GM19455 (cell line): ENCODE data around the gene EFNA2.

Experiments
- ATAC-seq: cut with Tn5 transposase; IDR thresholded peaks from one replicate; pipeline ENCODE4 v1.9.1; 2021; ENCODE audit not compliant: unreplicated experiment

EFNA2 gene

GRCh38 chr19:1259876-1260748 lies 25.6 kb upstream of the EFNA2 start:
- ATAC-seq = peak; percentile 6

GRCh38 chr19:1260749-1261537 lies 24.7 kb upstream of the EFNA2 start:
- ATAC-seq = peak; percentile 50

GRCh38 chr19:1261538-1261797 lies 24.2 kb upstream of the EFNA2 start:
- ATAC-seq = no peak

DNA sequence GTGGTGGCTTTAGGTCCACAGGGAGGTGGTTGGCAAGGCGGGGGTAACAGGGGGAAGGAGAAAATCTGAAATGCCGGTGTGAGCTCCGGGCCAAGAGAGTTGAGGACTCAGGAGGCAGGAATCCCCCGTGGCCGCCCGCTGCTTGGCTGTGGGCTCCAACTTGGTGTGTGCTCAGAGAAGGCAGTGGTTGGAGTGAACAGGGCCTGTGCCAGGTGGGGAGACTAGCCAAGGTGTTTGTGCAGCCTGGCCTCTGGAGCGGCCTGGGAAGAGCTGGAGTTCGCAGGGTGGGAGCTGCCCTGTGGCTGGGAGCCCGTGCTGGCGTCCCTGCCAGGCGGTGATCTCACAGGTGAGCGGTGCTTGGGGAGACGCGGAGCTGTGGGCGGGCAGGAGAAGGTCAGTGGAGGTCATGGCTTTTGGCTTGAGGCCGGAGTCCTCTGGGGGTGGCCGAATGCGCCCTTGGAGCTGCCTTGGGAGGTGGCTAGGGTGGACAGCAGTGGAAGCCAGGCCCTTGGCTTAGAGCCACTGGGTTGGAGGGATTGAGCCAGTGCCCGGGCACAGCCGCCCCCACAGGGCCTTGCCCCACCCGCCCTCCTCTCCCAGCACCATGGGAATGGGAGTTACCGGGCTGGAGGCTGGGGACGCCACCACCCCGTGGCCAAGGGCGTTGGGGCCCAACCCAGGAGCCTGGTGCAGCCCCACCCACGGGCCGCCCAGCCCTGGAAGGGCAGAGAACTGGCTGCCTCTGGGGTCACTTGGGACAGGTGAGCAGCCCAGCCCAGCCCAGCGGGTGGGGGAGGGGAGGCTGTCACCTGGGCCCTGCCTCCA lies 23.7 kb upstream of the EFNA2 start:
- no peak for ATAC-seq

DNA sequence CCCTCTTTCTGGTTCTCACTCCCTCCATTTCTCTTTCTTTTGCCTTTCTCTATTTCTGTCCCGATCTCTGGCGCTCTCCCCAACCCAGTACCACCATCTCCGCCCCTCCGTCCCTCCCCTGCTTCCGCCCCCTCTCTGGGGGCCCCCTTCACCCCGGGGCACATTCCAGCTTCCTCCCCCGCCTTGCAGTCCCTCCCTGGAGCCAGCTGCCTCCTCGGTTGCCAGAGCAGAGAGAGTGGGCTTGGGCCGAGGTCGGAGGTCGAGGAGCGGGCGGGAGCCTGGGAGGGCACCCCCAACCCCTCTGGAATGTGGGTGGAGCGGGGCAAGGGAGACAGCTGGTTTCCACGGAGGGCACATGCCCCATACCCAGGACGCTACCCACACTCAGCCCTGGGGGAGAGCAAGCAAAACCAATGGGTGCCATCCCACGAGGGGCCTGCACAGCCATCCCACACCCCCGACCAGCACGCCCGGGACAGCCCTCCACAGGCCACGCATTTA lies 23.0 kb upstream of the EFNA2 start:
- ATAC-seq = no peak

DNA sequence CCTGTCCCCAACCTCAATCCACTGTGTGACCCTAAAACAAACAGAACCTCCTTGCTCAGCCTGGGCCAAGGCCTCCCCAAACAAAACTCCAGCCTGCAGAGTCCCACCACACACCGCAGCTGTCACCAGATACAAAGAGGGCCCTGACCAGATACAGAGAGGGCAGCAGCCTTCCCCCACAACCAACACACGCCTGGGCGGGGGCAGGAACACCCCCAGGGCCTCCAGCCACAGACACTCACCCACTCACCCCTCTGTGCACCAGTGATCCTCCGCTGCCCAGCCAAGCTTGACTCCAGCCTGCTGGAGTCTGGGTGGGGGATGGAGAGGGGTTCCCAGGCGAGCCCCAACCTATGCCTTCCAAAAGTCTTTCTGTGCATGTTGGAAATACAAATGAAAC lies 22.5 kb upstream of the EFNA2 start:
- ATAC-seq = no peak

DNA sequence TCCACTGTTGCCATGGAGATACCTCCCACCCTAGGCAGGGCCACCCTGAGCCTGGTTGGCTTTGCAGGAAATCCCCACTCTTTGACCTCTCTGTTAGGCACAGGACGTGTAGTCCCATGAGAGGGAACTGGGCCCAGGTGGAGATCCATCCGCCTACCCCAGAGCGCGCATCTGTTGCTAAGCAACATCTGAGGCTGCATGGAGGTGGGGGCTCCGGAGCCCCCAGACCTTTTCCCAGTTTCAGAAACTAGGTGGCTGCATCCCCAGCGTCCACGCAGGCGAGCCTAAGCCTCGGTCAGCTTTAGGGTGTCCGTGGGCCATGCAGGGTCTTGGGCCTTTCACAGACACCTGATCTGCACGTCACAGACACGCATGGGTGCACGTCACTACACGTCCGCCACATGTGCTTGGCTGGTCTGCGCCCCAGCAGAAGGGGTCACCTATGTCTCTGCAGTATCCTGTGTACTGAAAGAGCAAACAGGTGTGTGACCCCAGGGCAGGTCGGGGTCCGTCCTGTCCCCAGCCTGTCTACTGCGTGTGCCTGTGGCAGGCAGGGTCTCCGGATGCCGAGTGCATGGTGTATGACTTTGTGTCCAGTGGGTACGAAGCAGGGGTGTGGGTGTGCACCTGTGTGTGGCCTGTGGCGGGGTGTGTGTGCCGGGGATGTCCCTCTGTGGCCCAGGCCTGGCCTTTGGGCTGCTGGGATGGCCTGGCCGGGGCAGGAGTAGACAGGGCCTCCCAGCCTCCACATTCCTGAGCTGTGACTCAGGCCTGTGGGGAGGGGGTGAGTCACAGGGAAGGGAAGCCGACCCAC lies 20.7 kb upstream of the EFNA2 start:
- ATAC-seq = no peak

GRCh38 chr19:1265615-1266128 lies 20.0 kb upstream of the EFNA2 start:
- ATAC-seq = no peak

- peak; percentile 31 for ATAC-seq
Observed at GRCh38 chr19:1266129-1266915, 19.4 kb upstream of the EFNA2 start.

GRCh38 chr19:1266916-1267476 lies 18.7 kb upstream of the EFNA2 start:
- ATAC-seq = peak; percentile 23

- ATAC-seq = no peak
Observed at GRCh38 chr19:1267477-1268225, 18.0 kb upstream of the EFNA2 start.

DNA sequence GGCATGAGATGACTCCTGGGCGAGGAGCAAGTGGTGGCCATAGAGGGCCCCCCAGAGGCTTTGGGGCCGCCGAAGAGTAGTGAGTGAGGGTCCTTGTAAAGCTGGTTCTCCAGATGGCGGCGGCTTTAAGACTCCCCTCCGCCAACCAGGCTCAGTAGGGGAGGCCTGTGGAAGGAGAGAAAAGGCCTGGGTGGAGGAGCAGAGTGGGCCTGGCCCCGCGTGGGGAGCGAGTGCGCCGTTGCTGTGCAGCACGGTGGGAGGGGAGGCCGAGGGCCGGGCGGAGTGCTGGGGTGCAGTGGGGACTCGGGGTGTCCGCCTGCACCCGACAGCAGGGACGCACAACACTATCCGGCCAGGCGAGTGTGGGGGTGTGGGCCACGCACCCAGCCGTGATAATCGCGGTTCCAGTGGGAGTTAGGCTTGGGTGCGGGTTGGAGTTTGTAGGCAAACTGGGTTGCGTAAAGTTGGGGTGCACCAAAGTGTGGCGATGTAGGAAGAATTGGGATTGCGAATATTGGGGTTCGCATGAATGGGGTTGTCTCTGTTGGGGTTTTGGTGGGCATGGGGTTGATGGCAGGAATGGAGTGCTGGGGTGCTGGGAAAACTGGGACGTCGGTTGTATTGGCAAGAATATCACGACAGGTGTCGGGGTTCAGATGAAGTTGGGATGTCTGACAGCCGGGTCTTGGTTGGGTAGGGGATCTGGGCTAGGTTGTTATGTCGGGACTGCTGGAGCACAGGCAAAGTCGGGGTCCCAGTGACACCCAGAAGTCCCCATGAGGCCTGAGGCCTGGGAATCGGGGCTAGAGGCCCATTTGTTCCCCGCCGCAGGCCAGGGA lies 17.2 kb upstream of the EFNA2 start:
- no peak for ATAC-seq

GRCh38 chr19:1269065-1269477 lies 16.6 kb upstream of the EFNA2 start, which contains the start of gene CIRBP:
CIRBP (plus strand) TSS chr19:1269332; CDS start chr19:1270934, 1,602 bp downstream.
- peak; percentile 48 for ATAC-seq

DNA sequence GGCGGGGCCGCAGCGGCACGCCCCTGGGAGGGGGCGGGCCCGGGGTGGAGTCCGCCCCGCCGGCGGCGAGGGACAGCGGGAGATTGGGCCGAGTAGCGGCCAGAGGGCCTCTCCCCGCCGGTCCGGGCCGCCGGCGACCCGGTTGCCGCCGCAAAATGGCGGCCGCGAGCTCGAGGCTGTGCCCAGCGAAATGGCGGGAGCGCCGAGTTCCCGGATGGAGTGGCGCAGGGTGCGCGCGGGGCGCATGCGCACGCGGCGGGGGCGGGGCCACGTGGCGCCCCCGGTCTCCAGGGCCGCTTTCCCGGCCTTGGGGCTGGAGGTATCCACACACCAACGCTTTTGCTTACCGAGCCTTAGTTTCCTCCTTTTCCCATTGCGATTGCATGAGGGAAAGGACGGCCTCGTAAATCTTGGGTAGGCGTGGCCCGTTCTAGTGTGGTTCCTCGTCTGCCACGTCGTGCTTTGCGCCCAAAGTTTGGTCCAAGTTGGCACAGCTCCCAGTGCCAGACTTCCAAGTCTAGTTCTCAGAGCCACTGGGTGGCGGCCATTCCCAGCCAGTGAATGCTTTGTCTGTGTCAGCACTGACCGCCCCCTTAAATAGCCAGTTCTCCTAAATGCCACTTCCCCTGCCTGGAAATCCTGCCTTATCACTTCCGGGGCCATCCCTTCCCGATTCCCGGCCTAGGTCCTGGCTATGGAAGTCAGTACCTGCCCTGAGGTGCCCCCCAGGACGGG lies 16.0 kb upstream of the EFNA2 start:
- peak; percentile 18 for ATAC-seq

- no peak for ATAC-seq
Observed at GRCh38 chr19:1270213-1270853, 15.3 kb upstream of the EFNA2 start.

DNA sequence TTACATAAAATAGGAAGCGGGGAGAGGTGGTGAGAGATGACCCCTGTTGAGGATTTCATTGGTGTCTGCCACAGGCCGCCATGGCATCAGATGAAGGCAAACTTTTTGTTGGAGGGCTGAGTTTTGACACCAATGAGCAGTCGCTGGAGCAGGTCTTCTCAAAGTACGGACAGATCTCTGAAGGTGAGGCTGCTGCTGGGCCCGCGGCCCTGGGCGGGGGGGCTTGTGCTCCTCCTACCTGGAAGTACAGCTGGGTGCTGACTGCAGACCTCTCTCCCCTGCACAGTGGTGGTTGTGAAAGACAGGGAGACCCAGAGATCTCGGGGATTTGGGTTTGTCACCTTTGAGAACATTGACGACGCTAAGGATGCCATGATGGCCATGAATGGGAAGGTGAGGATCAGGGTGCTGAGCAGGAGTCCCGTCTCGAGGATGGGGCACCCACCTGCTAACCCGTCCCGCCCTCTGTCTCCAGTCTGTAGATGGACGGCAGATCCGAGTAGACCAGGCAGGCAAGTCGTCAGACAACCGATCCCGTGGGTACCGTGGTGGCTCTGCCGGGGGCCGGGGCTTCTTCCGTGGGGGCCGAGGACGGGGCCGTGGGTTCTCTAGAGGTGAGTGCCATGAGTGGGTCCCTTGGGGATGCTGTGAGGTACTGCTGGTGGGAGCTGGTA lies 14.7 kb upstream of the EFNA2 start:
- no peak for ATAC-seq
